NT2/D1 (cell line): ENCODE measurements around the gene TMEM43.

Experiments used
- SUZ12 ChIP-seq: IDR thresholded peaks from 2 replicates; pipeline ENCODE4 v1.6.1; 2011; ENCODE audit not compliant: insufficient read length, insufficient read depth; ENCODE audit errors: extremely low read depth
- ZNF274 ChIP-seq: IDR thresholded peaks from 2 replicates; pipeline ENCODE4 v1.6.1; 2011; ENCODE audit warnings: mild to moderate bottlenecking, low read depth, low read length

DNA sequence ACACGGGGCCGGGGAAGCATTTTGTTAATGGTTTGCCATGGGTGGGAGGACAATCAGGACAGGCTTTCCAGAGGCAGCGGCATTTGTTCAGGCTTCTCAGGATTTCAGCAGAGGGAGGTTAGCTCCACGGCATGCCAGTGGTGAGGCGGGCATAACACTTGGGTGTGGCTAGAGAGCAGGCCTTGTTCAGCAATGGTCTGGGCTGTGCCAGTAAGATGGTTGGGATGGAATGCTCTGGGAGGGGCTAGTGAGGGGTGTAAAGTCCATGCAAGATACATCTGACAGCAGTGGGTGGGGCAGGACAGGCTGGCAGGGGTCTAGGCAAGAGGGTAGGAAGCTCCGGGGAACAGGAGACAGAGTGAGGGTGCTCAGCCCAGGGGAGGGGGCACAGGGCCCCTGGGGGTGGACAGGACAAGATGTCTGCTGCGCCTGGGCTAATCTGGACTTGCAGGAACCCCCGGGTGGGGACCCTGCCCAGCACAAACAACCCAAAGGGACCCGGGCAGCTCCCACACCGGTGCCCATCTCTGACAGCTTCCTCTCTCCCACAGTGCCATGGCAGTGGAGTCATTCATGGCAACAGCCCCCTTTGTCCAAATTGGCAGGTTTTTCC is 8.4 kb downstream of the TMEM43 start:
- TF ChIP-seq SUZ12 (no peak), ZNF274 (no peak)
